CD4-positive, alpha-beta T cell treated with Interleukin-15 for 4 hours (primary cell): ENCODE measurements around the gene FAM8A1.
A peak's percentile ranks its signal among the peaks of the same experiment; 100 is the strongest.

Source experiments
- DNase-seq: peaks from one replicate; pipeline ENCODE4 v3.0.0-alpha.2; 2020; ENCODE audit warnings: low spot score

FAM8A1 gene

DNA sequence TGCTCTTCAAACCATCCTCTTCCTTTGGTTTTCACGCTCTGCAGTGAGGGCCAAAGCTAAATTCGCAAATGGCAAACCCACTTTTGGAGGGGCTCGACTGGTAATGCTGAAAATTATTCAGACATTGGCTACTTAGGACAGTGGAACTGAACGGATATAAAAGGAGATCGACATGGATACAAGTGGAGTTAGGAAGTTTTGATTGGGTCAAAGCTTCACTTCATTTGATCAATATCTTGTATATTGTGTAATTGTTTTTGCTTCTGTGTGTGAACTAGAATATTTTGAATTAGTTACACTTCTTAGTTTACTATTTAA is 1.2 kb downstream of the FAM8A1 start:
- no peak for DNase-seq

DNA sequence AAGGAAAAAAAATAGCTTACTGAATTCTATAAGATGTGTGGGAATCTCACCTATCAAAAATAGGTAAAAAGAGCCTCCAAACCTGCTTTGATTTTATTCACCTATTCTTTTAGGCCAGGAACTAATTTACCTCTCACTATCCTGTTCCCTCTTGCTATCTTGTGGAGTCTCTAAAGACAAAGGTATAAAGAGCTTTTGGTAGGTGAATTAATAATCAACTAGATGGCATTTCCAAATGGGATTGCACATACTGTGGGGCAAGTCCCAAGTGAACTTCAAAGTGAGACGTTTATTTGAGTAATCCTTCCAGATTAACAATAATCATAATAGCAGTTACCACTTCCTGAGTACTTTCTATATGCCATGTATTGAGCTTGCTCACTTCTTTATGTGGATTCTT is 2.8 kb downstream of the FAM8A1 start:
- DNase-seq = no peak

DNA sequence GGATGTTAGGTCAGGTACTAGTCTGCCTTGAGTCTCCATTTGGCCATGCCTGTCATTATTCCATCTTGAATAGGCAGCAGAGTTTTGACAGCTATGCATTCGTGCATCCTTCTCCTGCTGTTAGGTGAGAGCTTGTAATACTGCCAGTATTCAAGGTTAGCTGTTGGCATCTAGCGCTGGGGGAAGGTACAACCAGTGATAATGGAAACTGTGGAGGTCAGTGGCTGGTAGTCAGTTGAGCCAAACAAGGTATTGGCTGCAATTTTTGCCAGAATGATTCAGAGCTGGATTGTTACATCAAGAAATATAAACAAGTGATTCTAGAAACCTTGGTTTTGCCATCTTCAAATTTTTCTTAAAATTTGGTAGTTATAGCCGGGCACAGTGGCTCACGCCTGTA is 6.5 kb downstream of the FAM8A1 start:
- DNase-seq = no peak

DNA sequence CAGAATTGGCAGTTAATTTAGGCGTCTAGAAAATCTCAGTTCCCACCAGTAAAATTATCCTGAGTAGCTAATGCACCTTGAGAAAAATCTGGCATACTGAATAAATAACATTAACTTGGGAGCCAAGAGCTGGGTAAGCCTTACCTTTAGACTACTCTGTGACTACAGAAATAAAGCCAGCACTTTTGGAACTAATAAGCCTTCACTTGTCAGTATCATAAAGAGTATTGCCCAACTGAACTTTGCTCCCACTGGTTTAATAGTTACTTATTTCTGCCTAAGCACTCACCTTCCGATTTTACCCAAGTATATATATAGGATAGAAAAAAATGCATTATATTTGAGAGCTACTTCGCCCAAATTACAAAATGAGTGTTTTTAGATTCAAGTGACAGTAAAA is 10.7 kb downstream of the FAM8A1 start:
- DNase-seq = no peak

DNA sequence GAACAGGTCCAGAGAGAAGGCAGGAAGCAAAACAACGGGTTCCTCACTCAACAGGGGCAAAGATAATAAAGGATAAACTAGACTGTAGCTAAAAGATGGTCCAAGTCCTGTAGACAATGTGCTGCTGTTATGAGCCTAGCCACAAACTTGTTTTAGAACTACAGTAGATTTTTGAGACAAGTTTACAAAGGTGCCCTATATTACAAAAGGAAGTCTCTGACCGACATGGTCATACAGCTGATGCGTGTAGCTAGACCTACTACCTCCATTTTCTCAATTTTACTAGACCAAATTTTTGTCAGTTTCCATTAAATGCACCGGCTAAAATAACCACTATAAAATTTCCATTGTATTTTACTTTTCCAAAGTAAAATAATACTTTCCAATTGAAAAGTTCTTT is 11.9 kb downstream of the FAM8A1 start:
- no peak for DNase-seq

DNA sequence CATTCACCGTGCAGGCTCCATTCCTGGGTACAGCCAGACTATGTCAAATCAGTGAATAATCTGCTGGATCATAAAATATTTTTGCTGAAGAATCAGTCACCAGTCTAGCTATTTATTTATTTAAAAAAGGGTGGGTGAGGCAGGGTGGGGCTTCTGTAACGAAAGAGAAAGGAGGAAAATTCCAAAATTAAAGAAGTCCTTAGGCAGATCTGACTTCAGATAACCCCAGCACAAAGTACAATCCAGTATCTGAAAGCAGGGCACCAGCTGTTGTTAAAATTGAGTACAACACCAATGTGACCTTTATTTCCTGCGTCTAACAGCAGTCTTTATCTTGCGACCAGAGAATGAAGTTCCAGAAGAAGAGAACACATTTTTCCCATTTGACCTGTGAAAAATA is 15.7 kb downstream of the FAM8A1 start:
- no peak for DNase-seq

DNA sequence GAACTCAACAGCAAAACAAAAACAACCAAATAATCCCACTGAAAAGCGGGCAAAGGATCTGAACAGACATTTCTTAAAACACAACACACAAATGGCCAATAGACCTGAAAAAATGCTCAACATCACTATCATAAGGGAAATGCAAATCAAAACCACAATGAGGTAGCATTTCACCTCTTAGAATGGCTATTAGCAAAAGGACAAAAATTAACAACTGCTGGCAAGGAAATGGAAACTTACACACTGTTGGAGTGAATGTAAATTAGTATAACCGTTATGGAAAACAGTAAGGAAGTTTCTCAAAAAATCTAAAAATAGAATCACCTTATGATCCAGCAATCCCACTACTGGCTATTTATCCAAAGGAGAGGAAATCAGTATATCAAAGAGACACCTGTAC is 20.9 kb downstream of the FAM8A1 start:
- no peak for DNase-seq

DNA sequence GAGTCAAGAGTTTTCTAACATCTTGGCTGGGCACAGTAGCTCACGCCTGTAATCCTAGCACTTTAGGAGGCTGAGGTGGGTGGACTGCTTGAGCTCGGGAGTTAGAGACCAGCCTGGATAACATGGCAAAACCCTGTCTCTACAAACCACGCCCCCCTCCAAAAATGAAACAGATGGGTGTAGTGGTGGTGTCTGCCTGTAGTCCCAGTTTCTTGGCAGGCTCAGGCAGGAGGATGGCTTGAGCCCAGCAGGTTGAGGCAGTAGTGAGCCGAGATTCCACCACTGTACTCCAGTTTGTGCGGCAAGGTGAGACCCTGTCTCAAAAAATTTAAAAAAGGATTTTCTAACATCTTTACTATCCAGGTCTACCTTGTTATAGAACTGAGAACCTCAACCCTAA is 22.0 kb downstream of the FAM8A1 start:
- no peak for DNase-seq

DNA sequence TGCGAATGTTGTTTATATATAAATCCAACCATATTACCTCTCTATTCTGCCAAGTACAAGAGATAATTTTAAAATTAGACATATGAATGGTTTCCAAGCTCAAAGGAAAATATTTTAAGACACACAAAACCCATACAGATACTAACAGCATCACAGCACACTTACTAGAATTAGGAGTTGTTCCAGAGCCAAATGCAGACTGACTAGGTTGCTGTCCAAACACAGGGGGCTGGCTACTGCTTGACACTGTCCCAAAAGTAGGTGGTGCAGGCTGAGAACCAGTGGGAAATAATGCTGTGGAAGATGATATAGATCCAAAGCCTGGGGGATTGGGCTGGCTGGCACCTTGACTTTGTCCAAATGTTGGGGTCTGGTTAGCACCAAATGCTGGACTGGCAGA is 24.3 kb downstream of the FAM8A1 start:
- DNase-seq = no peak

DNA sequence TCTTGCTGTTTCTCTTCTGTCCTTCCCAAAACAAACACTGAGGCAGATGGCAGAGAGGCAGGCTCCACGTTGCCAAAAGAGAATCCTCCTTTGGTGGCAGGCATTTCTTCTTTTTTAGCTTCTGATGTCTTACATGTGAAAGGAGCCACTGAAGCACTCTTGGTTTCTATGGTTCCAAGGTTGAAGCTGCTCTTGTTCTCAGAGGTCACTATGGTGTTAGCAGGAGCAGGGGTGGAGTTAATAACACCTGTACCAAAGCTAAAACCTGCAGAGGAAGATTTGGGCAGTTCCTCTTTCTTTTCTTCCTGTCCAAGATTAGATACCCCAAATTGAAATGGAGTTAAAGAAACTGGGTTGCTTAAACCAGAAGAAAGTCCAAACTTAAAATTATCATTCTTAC is 28.8 kb downstream of the FAM8A1 start:
- DNase-seq = no peak

DNA sequence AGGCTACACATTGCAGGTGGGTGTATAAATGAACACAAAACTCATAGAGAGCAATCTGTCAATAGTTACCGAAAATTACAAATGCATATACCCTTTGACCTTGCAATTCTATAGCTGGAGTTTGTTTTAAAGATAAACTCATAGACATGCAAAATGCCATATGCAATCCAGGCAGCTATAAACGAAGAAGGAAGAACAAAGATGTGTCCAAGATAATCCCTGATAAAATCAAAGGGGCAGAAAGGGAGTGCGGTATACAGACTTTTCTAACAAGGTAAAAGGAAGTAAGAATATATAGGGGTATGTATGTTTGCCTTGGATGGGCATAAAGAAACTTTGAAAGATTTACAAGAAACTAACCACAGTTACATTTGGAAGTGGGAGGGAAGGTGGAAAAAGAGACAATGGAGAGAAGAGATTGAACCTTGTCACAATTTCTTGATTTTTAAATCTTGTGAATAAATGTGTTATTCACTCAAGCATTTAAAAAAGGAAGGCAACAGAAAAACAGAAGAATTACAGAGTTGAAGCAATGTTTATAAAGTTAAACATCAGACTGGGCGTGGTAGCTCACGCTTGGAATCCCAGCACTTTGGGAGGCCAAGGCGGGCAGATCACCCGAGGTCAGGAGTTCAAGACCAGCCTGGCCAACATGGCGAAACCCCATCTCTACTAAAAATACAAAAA is 29.9 kb downstream of the FAM8A1 start:
- no peak for DNase-seq

DNA sequence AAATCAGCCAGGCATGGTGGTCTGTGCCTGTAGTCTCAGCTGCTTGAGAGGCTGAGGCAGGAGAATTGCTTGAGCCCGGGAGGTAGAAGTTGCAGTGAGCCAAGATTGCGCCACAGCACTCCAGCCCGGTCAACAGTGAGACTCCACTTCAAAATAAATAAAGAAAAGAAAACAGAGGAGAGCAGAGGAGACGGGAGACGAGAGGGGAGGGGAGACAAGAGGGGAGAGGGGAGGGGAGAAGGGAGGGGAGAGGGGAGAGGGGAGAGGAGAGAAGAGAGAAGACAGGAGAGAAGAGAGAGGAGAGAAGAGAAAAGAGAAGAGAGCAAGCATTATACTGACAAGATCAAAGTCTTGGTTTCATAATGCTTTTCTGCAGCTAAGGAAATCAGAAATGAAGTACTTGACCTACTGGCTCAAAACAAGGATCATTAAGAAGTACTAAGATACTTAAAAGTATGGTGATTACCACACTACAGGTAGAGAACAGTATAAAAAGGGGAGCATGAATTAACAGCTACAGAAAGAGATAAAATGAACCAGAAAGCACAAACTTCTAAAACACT is 30.5 kb downstream of the FAM8A1 start:
- no peak for DNase-seq

DNA sequence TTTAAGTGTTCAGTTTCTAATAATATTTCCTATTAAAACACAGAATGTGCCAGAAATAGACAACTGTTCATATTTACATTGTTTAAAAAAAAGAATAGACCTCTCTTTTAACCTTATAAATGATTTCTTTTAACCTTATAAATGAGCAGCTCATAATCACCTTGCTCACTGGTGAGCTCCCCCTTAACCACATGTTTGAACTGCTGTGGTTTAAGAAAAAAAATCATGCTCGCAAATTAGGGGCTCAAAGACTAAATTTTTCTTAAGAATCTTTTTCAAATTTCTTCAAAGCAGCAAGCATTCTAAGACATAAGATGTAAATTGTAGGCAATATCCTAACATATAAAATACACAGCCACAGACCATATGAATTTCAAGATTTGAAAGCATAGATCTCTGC is 32.8 kb downstream of the FAM8A1 start:
- DNase-seq = no peak

DNA sequence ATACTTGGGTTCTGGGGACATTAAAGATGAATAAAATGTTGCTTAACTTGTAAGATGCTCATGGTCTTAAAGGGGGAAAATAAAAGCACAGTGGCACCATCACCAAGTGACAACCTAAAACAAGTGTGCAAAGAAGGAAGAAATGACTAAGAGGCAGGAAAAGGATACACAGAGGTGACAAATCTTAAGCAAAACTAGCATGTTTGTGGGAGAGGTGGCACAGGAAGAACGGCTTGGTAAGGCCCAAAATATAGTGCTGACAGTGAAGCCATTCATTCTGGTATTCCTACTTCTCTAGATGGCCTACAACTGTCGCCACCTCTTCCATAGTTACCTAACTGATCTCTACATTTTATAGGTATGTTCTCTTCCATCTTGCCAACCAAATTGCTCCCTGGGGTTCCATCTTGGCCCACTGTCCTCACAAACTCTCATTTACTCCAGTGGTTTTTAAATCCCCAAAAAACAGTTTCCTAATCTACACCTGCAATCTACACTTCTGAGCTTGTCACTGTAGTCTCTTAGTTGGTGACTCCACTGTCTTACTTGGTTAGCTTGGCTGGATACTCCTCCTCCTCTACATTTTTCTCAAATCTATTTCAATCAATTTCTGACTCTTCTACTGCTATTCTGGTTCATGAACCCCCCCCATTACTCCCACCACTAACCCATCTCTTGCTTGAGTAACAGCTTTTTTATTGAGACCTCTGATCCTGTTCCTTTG is 33.5 kb downstream of the FAM8A1 start:
- peak; percentile 44 for DNase-seq

DNA sequence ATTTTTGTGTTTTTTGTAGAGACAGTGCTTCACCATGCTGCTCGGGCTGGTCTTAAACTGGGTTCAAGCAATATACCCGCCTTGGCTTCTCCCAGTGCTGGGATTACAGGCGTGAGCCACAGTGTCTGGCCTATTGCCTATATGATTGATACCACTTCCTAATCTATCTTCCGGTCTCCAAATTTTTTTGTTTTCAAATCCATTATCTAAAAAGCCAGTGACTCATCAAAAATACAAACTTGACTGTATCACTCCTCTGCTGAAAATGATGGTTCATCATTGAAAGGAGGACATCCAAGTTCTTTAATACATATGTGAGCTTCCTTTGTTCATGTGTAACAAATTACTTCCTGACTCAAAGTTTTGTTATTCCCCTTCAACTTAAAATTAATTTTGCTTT is 35.5 kb downstream of the FAM8A1 start:
- DNase-seq = no peak

DNA sequence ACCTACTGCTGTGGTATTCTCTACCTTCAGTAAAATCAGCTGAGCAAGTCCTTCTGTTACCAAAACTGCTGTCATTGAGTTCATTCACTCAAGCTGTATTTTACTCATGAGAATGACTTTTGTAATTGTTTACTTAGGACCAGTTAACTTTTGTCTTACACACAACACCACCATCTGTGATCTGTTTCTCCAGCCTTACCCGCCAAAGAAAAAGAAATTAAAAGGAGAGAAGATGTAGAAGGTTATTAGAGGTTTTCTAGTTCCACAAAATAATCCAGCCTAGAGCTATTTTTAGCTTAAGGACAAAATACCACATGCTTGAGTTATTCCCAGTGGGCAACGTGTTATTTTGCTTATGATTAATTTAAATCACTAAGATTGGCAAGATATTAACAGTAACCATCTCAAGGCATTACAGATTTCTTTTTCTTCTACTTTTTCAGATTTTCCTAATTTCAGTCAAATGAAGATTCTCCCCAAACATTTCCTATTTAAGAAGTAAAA is 38.2 kb downstream of the FAM8A1 start:
- no peak for DNase-seq

DNA sequence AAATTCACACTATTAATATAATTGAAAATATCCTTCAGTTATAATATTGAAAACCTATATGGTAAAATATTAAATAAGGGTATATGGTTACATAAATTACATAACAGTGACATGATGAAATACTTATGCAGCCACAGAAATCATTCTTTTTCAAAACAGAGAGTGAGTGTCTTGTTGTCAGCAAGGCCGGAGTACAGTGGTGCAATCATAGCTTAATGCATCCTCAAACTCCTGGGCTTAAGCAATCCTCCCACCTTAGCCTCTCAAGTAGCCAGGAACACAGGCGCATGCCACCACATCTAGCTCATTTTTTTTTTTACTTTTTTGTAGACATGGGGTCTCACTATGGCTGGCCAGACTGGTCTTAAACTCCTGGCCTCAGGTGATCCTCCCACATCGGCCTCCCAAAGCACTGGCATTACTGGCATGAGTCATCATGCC is 40.4 kb downstream of the FAM8A1 start:
- DNase-seq = no peak

DNA sequence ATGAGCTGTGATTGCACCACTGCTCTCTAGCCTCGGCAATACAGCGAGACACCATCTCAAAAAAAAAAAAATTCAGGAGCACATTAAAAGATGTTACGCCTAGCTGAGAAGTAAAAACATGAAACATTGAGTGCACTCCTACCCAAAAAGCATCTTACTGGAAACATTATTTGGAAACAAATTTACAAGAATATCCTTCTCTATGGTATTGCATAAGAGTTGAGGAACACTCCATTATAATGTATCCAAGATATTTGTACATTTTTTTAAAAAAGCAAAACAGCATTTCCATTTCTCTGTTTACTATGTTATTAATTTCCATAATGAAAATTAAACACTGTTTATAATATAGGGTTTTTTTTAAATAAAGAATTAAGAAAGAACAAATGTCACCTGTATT is 48.6 kb downstream of the FAM8A1 start:
- no peak for DNase-seq

DNA sequence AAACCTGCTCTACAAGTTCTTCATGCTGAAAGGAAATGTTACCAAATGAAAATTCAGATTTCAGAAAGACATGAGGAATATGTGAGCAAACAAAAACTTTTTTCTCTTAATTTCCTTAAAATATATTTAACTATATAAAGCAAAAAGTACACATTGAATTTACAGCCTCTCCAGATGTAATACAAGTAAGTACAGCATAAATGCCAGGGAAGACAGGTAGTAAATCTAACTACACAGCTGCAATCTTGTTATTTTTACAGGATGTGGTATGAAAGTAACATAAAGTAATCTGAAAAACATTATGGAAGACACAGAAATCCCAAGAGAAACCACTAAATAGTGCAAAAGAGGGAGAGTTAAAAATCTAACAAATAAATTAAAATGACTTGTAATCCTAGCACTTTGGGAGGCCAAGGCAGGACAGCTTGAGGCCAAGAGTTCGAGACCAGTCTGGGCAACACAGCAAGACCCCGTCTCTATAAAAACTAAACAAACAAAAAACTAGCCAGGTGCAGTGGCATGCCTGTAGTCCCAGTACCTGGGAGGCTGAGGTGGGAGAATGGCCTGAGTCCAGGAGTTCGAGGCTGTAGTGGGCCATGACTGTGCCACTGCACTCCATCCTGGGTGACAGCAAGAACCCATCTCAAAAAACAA is 50.7 kb downstream of the FAM8A1 start:
- DNase-seq = no peak

DNA sequence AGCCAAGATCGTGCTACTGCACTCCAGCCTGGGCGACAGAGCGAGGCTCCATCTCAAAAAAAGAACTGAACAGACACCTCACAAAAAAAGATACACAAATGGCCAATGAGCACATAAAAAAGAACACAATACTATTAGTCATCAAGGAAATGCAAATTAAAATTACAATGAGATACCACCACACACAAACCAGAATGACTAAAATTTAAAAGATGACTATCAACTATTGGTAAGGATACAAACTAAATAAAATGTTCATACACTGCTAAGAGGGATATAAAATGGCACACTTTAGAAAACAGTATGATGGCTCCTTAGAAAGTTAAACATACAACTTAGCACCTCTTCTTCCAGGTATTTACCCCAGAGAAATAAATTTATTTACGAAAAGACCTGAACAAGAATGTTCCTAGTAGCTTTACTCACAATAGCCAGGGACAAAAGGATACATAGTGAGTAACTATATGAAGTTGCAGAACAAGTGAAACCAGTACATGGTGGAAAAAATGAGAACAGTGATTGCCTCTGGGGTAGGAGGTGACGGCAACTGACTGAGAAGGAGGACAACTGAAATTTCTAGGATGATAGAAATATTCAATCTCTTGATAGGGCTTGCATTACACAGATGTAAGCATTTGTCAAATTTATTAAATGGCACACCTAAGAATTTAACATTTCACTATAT is 53.2 kb downstream of the FAM8A1 start:
- no peak for DNase-seq

DNA sequence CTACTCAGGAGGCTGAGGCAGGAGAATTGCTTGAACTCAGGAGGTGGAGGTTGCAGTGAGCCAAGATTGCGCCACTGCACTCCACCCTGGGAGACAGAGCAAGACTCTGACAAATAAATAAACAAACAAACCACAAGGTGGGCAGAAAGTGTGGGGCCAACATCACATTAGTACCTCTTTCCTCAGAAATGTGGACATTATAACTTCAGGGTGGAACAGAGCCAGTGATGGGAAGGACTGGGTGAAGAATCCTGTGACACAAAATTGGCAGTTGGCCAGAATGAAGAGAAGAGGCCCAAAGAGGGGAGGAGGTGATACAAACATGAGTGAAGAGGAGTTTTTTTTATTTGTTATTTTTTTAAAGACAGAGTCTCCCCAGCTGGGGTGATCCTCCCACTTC is 56.0 kb downstream of the FAM8A1 start:
- DNase-seq = no peak

DNA sequence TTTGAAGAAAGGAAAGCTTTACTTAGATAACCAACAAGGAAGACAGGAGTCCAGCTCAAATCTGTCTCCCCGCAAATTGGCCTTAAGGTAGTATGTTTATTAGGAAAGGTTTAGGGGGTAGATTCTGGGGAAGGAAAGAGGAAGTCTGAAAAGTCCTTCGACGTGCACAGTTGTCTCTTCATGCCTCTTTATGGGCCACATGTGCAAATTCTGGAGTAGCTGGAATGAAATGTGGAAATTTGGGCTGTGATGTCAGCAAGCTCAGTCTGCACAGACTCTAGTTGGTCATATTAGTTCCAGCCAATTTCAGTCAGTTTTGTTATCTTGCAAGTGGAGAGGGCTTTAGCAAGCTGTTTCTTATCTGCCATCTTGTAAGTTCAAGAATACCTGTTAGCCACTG is 56.5 kb downstream of the FAM8A1 start:
- DNase-seq = no peak
